KOPT-K1 (cell line): ENCODE data around the gene SKAP2.

ENCODE experiments used
- H3K27ac ChIP-seq: fragments of 200-600 bp; sonication (generic); 2 replicates; pipeline ENCODE4 v1.5.1; 2016; ENCODE audit warnings: antibody characterized with exemption, mild to moderate bottlenecking, low read depth, low read length; ENCODE audit not compliant: poor library complexity, severe bottlenecking
- H3K36me3 ChIP-seq: fragments of 200-600 bp; sonication (generic); 2 replicates; pipeline ENCODE4 v1.5.1; 2017; ENCODE audit warnings: antibody characterized with exemption, mild to moderate bottlenecking, low read length, moderate library complexity; ENCODE audit not compliant: insufficient read depth
- H3K9me3 ChIP-seq: fragments of 200-600 bp; sonication (generic); 2 replicates; pipeline ENCODE4 v1.5.1; 2017; ENCODE audit warnings: antibody characterized with exemption, low read length, mild to moderate bottlenecking; ENCODE audit not compliant: insufficient read depth, poor library complexity, severe bottlenecking

SKAP2 gene

GRCh38 chr7:26684447-26684846 is 179.9 kb downstream of the SKAP2 start:
- Histone ChIP-seq H3K9me3 (no peaks in the 10 kb centered on the region), H3K27ac (no peak overlapping the region), H3K36me3 (no peaks in the 10 kb centered on the region)

- no peaks in the 10 kb centered on the region for H3K36me3 ChIP-seq
Measured at GRCh38 chr7:26683277-26683676, 181.1 kb downstream of the SKAP2 start.

GRCh38 chr7:26681819-26682418 is 182.5 kb downstream of the SKAP2 start:
- H3K36me3 ChIP-seq: no peaks in the 10 kb centered on the region
- no peak overlapping the region for H3K27ac ChIP-seq
- H3K9me3 ChIP-seq: no peaks in the 10 kb centered on the region

More at GRCh38 chr7:26683277-26683676, 181.1 kb downstream of the SKAP2 start:
- Histone ChIP-seq H3K27ac (no peak overlapping the region), H3K9me3 (no peaks in the 10 kb centered on the region)

DNA sequence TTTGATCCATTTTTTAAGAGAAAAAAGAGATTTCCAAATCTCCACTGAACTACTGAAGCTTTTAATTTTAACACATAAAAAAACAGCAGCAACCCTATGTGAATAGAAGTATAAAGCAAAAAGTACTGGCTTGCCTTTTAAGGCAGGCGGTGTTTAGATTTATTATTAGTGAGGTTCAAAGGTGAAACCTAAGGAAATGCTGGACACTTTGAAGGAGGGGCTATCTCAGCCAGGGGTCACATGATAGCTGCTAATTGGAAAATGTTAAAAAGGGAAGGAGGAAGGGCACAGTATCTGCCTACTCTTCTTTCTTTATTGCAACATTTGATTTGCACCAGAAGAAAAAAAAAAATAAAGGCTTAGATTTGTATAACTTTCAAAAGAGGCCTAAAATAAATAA is 183.8 kb downstream of the SKAP2 start:
- Histone ChIP-seq H3K36me3 (no peaks in the 10 kb centered on the region), H3K27ac (no peak overlapping the region), H3K9me3 (no peaks in the 10 kb centered on the region)

- Histone ChIP-seq H3K36me3 (no peaks in the 10 kb centered on the region), H3K9me3 (no peaks in the 10 kb centered on the region), H3K27ac (no peak overlapping the region)
Measured at GRCh38 chr7:26675143-26675887, 189.1 kb downstream of the SKAP2 start.

DNA sequence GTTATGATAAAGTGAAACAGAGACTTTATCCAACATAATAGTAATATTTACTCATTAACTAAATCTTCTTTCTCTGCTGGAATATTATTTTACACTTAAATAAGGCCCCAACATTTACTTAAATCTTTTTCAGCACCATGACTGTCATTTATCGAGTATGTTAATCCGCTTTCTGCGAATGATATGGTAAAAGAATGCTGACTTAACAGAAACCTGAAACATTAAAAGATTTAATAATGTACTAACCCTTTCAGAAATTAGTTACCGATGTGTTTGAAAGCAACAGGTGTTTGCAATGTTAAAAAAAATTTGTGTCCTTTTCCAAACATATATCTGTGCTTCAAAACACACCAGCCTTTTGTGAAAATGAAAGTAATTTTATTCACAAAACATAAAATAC is 190.5 kb downstream of the SKAP2 start:
- Histone ChIP-seq H3K27ac (no peak overlapping the region), H3K36me3 (no peaks in the 10 kb centered on the region), H3K9me3 (no peaks in the 10 kb centered on the region)

GRCh38 chr7:26673271-26673670 is 191.1 kb downstream of the SKAP2 start:
- H3K27ac ChIP-seq: no peak overlapping the region
- H3K36me3 ChIP-seq: no peaks in the 10 kb centered on the region
- H3K9me3 ChIP-seq: no peaks in the 10 kb centered on the region

GRCh38 chr7:26670841-26671240 is 193.5 kb downstream of the SKAP2 start:
- Histone ChIP-seq H3K27ac (no peak overlapping the region), H3K9me3 (no peaks in the 10 kb centered on the region), H3K36me3 (no peaks in the 10 kb centered on the region)

DNA sequence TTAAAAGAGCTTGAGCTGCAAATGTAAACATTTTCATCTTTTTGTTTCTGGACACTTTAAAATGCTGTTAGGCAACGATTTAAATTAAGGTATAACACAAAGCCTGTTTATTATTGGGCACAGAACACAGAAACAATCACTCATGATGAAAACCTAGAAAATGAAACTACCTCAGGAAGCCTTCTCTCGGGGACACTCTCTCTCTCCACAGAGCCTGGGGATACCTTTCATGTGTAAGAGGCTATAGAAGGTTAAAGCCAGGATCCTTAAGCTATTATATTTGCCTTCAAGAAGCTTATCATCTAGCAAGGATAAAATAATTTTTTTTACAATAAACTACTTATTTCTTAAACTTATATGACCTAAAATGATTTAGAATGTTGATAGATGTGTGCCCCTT is 194.1 kb downstream of the SKAP2 start:
- H3K36me3 ChIP-seq: no peaks in the 10 kb centered on the region
- no peaks in the 10 kb centered on the region for H3K9me3 ChIP-seq
- H3K27ac ChIP-seq: no peak overlapping the region

- Histone ChIP-seq H3K36me3 (no peaks in the 10 kb centered on the region), H3K9me3 (no peaks in the 10 kb centered on the region), H3K27ac (no peak overlapping the region)
Measured at GRCh38 chr7:26668821-26669220, 195.6 kb downstream of the SKAP2 start.

- Histone ChIP-seq H3K27ac (no peak overlapping the region), H3K9me3 (no peaks in the 10 kb centered on the region), H3K36me3 (no peaks in the 10 kb centered on the region)
Measured at GRCh38 chr7:26667514-26668133, 196.8 kb downstream of the SKAP2 start.

DNA sequence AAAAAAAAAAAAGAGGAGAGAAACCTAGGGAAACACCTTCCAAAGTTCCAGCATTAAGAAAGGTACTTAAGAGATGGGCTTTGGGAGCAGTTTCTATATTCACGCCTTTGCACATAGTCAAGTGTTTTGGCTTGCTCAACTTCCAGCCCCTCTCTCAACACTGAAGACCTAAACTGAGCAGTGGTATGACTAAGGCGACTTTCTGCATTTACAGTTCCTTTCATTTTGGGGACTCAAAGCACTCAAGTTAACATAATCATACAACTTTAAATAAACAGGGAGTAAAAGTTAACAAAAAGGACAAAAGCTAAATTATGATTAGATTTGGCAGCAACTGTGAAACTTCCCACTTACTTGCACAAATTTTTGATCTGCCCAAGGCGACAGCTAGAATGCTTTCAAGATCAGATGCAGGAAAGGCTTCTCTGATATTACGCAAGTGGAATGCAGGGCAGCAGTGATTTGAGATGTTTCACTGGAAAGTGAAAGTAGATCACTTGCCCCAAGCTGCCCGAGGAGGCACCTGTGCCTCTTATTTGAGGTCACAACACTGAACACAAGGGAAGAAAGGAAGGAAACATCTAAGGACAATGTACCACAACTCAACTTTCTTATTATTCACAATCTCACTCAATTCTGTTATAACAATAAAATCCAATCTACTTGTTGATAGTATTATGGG is 199.5 kb downstream of the SKAP2 start:
- no peak overlapping the region for H3K27ac ChIP-seq
- no peaks in the 10 kb centered on the region for H3K36me3 ChIP-seq
- no peaks in the 10 kb centered on the region for H3K9me3 ChIP-seq

DNA sequence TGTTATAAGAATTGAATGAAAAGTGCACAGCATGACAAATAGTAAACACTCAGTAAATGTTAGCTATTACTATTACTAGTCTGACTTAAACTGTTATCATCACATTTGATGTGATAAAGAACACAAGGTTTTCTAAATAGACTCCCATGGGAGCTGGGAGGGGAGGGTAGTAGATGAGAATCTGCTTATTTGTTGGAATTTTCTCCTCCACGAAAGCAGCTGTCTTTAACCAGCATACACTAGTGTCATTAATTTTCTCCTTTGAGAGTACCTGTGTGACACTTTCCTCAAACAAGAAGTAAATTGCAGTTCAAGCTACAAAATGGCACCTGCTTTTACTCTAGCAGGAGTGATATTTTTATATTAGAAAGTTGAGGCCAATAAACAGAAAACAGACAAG is 200.1 kb downstream of the SKAP2 start:
- Histone ChIP-seq H3K36me3 (no peaks in the 10 kb centered on the region), H3K27ac (no peak overlapping the region), H3K9me3 (no peaks in the 10 kb centered on the region)

GRCh38 chr7:26663874-26664273 is 200.5 kb downstream of the SKAP2 start:
- Histone ChIP-seq H3K9me3 (no peaks in the 10 kb centered on the region), H3K36me3 (no peaks in the 10 kb centered on the region)

DNA sequence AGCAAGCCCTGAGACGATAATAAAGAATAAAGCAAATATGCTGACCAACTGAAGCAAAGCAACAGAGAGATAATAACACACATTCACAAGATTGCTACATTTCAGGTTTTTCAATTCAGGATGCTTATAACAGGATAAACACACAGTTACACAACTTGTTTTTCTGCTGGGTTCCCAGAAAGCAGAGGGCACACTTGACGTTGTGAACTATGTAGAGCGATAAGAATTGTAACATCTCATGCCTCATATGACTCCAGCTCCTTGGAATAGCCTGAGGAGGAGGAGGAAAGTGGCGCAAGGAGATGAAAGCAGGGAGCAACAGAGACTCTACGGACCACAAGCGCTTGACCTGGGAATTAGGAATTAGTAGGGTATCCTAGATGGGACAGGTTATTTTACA is 201.7 kb downstream of the SKAP2 start:
- no peak overlapping the region for H3K27ac ChIP-seq
- H3K9me3 ChIP-seq: no peaks in the 10 kb centered on the region
- no peaks in the 10 kb centered on the region for H3K36me3 ChIP-seq

More at GRCh38 chr7:26663874-26664273, 200.5 kb downstream of the SKAP2 start:
- H3K27ac ChIP-seq: no peak overlapping the region
